HepG2 (cell line): ENCODE measurements around the gene ETF1. TPM values are rescaled to one million over a fixed set of nuclear protein-coding genes. Genes with fewer than 3 reads are reported as not detected.

Source experiments
- CREM ChIP-seq, 2 experiments: sonication (generic) in 1 of 2; formaldehyde crosslinking in 1 of 2; IDR thresholded peaks; 2 replicates each; pipeline versions ENCODE4 v1.4.0 to v1.6.1; 2016 to 2020; ENCODE audit warnings: antibody characterized with exemption in 1 of 2, mild to moderate bottlenecking in 1 of 2, missing genetic modification reagents in 1 of 2
- DMTF1 ChIP-seq: sonication (generic); formaldehyde crosslinking; IDR thresholded peaks from 2 replicates; pipeline ENCODE4 v1.4.0; 2020; ENCODE audit warnings: mild to moderate bottlenecking, missing genetic modification reagents
- HMG20A ChIP-seq: IDR thresholded peaks from 2 replicates; pipeline ENCODE4 v1.6.1; 2016; ENCODE audit warnings: borderline replicate concordance
- IRX3 ChIP-seq: sonication (generic); formaldehyde crosslinking; IDR thresholded peaks from 2 replicates; pipeline ENCODE4 v1.8.1; 2023; ENCODE audit warnings: mild to moderate bottlenecking, low read depth, missing genetic modification reagents, borderline replicate concordance
- NFYB ChIP-seq: sonication (generic); formaldehyde crosslinking; IDR thresholded peaks from 2 replicates; pipeline ENCODE4 v1.4.0; 2020; ENCODE audit warnings: missing genetic modification reagents
- POLR2G ChIP-seq: fragments of 200-400 bp; formaldehyde crosslinking; IDR thresholded peaks from 2 replicates; pipeline ENCODE4 v1.6.1; 2018; ENCODE audit warnings: mild to moderate bottlenecking, low read depth, low read length, moderate library complexity
- SMARCE1 ChIP-seq: fragments of 450-650 bp; IDR thresholded peaks from 2 replicates; pipeline ENCODE4 v1.6.1; 2017; ENCODE audit warnings: borderline replicate concordance
- TFDP1 ChIP-seq: IDR thresholded peaks from 2 replicates; pipeline ENCODE4 v1.6.1; 2016; ENCODE audit warnings: missing compliant biosample characterization, missing genetic modification reagents, borderline replicate concordance
- TIGD3 ChIP-seq: sonication (generic); formaldehyde crosslinking; IDR thresholded peaks from 2 replicates; pipeline ENCODE4 v1.5.1; 2020; ENCODE audit warnings: mild to moderate bottlenecking, missing genetic modification reagents, borderline replicate concordance
- ZBTB42 ChIP-seq: sonication (generic); formaldehyde crosslinking; IDR thresholded peaks from 2 replicates; pipeline ENCODE4 v1.5.0; 2020; ENCODE audit warnings: mild to moderate bottlenecking, missing genetic modification reagents
- ZMAT5 ChIP-seq: sonication (generic); formaldehyde crosslinking; IDR thresholded peaks from 2 replicates; pipeline ENCODE4 v1.5.0; 2020; ENCODE audit warnings: mild to moderate bottlenecking, low read depth, missing genetic modification reagents, borderline replicate concordance
- ZNF33B ChIP-seq: sonication (generic); formaldehyde crosslinking; IDR thresholded peaks from 2 replicates; pipeline ENCODE4 v1.5.1; 2020; ENCODE audit warnings: mild to moderate bottlenecking, missing genetic modification reagents
- ZNF577 ChIP-seq: sonication (generic); formaldehyde crosslinking; IDR thresholded peaks from 2 replicates; pipeline ENCODE4 v1.4.0; 2020; ENCODE audit warnings: mild to moderate bottlenecking, low read depth, missing genetic modification reagents, borderline replicate concordance
- ZNF672 ChIP-seq: sonication (generic); formaldehyde crosslinking; IDR thresholded peaks from 2 replicates; pipeline ENCODE4 v1.8.1; 2022; ENCODE audit warnings: missing genetic modification reagents
- ZNF687 ChIP-seq: sonication (generic); formaldehyde crosslinking; IDR thresholded peaks from 2 replicates; pipeline ENCODE4 v1.5.1; 2020; ENCODE audit warnings: mild to moderate bottlenecking, missing genetic modification reagents, moderate library complexity
- ZNF784 ChIP-seq: sonication (generic); formaldehyde crosslinking; IDR thresholded peaks from 2 replicates; pipeline ENCODE4 v1.5.1; 2020; ENCODE audit warnings: missing genetic modification reagents, mild to moderate bottlenecking, borderline replicate concordance
- ZSCAN30 ChIP-seq: sonication (generic); formaldehyde crosslinking; IDR thresholded peaks from 2 replicates; pipeline ENCODE4 v1.5.0; 2020; ENCODE audit warnings: mild to moderate bottlenecking, missing genetic modification reagents
- polyA plus RNA-seq, 8 experiments: library from polyadenylated mRNA; depleted of rRNA in 3 of 8; stranded (reverse) in 7 of 8; unstranded in 1 of 8; fragments of >200 nt; fragmentation: Illumina TruSeq in 4 of 8; extraction: Trizol in 4 of 8; gene quantifications; 2 replicates each; pipeline versions ENCODE4 v1.2.1 to v1.2.3, GENCODE V29; 2011 to 2016; ENCODE audit warnings: low read depth in 4 of 8, missing spikeins in 1 of 8, mixed read lengths in 1 of 8; ENCODE audit not compliant: insufficient read depth in 1 of 8
- total RNA-seq, 5 experiments: library from RNA; depleted of rRNA; stranded (reverse); fragments of >200 nt; fragmentation: Illumina TruSeq; extraction: Trizol; gene quantifications; 2 replicates each; pipeline ENCODE4 v1.2.3, GENCODE V29; 2016; ENCODE audit warnings: low read depth in 1 of 5

The ETF1 gene
- total and polyA plus RNA-seq, 2 of the 13 experiments (the other 11 are each of a cell fraction or from before 2014, with no cell fraction given) = 52.1 to 184 TPM

- TF ChIP-seq ZNF33B (CRISPR knock-in tag) = no peak
- TF ChIP-seq ZNF687 (CRISPR knock-in tag) = peak; percentile 35; the same call in 1 of the 2 replicates
- no peak for TF ChIP-seq CREM (IDR thresholded peaks at IDR 0.05)
- TF ChIP-seq CREM (CRISPR knock-in tag; IDR thresholded peaks at IDR 0.05) = no peak
- TF ChIP-seq TIGD3 = no peak
- no peak for TF ChIP-seq ZNF672 (CRISPR knock-in tag)
- no peak for TF ChIP-seq SMARCE1
- no peak for TF ChIP-seq HMG20A
- no peak for TF ChIP-seq ZSCAN30 (CRISPR knock-in tag)
- no peak for TF ChIP-seq NFYB
- TF ChIP-seq ZBTB42 (CRISPR knock-in tag) = no peak
- TF ChIP-seq DMTF1 (CRISPR knock-in tag) = no peak
- TF ChIP-seq ZMAT5 (CRISPR knock-in tag) = no peak
- TF ChIP-seq ZNF784 = 0 out of 2 replicates have a peak, but pooled peaks have one; percentile 14
- 0 out of 2 replicates have a peak, but pooled peaks have one; percentile 20 for TF ChIP-seq POLR2G
- no peak for TF ChIP-seq TFDP1 (CRISPR knock-in tag)
- no peak for TF ChIP-seq IRX3 (CRISPR knock-in tag)
- TF ChIP-seq ZNF577 (CRISPR knock-in tag) = no peak
Observed at GRCh38 chr5:138544181-138545134, 1.4 kb upstream of the ETF1 start (continued).
